ENCODE data around the gene DAB1.

Gene DAB1

DNA sequence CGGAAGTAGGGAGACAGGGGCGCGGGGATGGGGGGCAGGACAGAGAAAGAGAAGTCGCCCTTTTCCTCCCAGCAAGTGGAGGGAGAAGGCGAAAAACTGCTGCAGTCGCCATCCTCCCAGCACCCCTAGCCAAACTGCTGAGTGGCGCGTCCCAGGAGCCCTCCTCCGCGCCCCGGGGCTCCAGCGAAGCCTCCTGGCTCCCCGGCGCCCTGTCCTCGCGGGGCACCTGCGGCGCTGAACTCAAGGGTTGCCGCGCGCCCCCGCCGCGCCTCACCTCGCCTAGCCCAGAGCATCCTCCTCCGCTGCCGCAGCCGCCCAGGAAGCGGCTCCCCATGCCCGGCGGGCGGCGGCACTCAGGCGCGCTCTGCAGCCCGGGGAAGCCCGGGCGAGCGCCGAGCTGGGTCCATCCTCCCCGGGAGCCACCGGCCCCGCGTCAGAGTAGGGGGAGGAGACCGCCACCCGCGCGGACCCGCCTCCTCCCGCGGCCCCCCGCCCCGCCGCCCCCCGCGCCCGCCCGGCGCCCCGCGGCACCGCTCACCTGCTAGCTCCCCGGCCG, at the start of gene DAB1:
DAB1 (minus strand) TSS at position 405 of the 556 bp plus-strand sequence. CDS start 133,030 bp downstream, outside the sequence.
- DNase-seq = no peak

DNA sequence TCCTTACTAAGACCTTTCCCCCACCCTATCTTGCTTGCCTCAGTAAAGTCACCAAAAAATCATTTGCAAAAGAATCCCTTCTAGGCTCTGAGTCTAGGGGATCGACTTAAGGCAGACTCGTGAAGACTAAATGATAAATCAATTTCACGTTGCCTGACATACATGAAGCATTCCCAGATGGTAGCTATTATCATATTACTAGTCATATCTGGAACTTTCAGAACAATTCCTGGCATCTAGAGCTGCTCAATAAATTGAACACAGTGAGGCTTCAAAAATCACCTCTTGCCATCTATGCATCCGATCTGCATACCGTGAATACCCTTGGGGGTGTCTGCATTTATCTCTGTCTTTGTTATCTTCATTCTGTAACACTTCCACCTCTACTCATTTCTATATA, 49.6 kb upstream of the DAB1 start:
- no peak for DNase-seq

DNA sequence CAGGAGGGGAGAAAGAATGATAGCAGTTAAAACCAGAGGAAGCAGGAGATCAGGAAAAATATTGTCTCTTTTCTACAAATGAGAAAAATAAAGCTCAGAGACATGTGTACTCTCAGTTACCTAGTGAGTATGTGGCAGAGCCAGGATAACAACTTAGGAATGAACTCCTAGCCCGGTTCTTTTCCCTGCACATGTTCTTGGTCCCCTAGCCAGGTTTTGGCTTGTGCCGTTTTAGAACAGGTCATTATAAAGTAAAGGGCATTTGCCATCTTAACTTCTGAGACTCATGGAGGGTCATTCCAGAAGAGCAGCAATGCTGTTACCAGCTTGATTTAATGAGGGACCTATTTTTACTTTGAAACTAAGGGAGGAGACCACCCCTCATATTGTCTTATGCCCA, 48.1 kb upstream of the DAB1 start:
- DNase-seq = no peak

DNA sequence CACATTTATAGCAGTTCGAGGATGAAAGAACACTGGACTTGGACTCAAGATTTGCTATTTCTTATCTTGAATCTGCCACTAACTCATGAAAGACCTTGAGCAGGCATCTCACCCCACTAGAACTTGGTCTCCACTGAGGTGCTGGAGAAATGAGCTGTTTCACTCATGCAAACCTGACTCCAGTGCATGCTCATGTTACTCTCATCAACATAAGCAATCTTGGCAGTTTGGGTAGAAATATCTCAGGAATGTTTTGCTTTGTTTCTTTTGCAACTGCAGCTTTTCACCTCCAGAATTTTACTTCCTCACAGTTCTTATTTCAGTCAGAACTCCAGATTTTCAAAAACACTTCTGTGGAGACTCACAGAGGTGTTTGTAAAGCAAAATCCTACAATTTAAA, 46.2 kb upstream of the DAB1 start:
- no peak for DNase-seq

DNA sequence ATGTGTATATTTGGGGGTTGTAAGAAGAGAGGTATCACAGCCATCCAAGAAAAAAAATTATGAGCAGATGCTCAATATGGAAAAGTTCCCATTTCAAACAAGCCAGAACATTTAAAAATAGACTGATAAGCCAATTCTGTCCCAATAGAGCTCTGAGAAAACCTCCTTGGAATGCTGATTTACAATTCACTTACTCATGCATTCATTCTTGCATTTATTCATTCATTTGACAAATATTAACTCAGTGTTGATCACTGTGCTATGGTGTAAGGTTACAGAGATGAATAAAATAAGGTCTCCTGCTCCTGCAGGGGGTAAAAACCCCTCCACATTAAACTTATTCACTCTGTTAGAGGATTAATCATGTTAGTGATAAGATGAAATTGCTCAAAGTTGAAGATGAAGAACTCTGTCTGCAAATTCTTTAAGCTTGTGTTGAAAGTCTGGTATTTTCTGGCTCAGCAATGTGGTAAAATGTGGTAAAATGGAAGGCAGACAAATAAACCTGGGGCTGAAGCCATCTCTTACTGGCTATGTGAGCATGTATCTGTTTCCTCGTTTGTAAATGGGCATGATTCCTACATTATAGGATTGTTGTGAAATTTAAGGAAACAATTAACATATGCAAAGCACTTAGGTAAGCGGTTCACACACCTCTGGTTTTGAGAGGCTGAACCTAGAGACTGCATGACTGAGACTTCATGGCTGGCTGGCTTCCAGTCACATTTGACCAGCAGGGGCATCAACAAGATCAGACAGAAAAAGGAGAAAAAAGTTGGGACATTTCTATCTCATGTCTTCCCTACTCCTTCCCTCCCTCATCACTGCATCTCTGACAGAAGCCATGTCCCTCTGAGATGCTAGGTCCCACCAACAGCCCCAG, 45.0 kb upstream of the DAB1 start:
- no peak for DNase-seq

DNA sequence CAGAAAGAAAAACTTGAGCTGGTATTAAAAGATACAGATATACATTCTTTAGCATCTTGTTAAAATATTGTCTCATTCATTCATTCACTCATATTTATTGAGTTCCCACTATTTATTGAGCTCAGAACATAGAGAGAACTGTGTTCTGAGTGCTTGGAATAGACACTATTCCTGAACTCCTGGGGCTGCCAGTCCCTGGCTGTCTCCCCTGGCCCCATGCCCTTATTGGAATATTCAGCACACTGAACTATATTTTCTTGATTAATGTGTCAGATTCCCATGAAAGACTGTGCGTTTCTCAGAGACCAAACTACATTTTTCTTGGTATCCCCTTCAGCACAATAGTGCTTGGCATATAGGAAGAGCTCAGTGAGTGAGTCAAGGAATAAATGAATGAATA, 44.0 kb upstream of the DAB1 start:
- DNase-seq = no peak

DNA sequence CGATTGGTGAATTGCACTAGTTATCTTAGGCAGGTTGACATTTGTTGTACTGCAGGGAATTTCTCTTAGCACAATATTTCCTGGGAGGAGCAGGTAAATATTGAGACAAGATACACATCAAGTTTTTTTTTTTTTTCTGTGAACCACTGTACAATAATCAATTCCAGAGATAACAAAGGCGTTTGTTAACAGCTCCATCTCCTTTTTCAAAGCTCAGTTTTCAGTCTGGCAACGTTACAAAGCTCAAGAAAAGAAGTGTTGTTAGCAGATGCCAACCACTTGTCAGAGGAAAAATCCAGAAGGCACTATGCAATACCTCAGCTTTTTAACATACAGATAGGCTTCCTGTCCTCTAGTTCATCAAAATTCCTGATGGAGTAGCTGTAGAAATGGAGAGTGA, 40.9 kb upstream of the DAB1 start:
- no peak for DNase-seq

DNA sequence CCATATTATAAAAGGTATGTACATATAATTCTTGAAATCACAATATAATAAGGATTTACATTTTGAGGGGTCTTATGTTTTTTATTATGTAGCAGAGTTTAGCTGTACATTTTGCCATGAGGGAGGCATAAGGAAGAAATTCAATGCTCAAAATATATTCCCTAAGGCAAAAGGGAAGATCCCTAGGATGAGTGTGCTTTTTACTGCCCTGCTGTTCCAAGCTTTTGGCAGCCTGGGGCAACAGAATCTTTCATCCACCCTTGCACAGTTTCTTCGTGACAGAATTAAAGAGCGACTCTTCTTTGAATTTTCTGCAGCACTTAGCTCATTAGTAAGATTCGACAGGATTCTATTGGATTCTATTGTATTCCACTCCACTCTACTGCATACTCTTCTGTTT, 39.5 kb upstream of the DAB1 start:
- DNase-seq = no peak

DNA sequence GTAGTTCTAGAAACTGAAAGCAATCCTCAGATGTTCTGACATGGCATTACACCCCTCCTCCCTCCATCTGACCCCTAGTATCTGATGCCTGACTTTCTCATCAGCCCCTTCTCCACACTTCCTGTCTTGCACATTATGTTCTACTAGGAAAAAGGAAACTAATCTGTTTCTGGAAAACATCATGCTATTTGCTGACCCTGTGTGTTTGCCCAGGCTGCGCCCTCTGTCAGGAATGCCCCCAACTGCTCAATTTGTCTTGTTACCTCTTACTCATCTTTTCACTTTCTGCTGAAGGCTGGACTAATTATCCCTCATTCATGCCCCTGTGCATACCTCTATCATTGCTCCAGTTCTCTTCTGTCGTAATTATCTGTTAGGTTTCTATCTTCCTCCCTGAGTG, 37.5 kb upstream of the DAB1 start:
- DNase-seq = no peak

DNA sequence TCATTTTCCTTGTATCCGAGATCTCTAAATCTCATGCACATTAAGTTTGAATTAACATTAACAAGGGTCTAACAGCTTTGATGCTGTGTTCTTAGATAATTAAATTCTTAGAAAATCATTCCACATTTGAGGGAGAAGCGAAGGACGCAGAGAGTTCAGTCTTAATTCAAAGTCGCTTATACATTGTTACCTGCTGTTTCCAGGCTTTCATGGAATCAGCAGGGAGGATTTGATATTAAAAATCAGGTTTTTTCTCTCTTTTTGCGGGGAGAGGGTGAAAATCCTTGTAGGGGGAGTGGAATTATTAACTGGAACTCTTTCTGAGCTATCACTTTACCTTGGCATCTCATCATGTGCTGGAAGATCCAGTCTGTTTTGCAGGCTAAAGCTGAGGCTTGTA, 27.7 kb upstream of the DAB1 start:
- peak in 3 of 6 experiments; percentile 61 to 79 (median 78) for DNase-seq

DNA sequence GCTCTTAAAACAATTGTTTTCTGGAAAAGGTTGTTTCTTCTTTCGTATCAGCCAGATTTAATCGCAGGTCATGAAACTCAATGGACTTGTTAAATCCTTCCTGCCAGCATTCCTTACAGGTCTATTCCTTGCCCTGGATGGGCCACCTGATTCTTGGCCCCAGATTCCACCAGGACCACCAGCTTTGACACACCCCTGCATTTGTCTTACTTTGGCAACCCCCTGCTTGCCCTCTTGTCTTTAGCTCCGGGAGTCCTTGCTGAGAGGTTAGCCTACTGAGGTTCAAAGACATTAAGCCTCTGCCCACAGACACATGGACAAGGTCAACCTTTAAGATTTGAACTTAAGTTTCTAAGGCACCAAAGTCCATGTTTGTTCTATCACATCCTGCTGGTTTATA, 27.1 kb upstream of the DAB1 start:
- DNase-seq = no peak

DNA sequence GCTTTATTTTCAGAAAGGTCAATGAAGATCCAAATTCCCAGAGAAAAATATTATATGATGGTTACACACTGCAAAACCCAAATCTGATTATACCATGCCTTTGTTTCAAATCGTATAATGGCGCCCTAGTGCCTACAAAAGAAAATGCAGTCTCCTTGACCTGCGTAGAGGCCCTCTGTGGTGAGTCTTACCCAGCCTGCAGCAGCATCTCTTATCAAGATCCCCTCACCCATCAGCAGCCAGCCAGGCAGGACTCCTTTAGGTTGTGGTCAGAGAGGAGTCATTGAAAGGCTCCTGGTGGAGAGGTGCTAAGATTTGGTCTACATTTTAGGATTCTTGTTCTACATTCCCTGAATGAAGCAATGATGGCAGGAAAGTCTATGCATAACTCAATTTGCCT, 23.7 kb upstream of the DAB1 start:
- DNase-seq = no peak

DNA sequence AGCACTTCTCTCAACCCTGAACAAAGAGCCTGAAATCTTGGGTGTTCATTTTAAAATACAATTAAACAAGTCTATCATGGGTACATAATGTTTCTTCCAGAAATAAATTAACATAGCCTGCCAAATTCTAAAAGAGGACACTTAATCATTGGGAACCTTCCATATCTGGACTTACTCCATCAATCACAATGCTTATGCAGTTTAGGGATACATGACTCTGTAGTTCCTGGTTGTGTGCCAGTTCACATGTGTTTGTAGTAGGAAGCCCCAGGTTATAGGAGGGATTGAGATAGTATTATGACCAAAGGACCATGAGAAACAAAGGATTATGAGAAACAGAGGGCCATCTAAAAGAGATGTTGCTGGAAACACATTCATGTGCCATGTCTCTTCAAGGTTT, 19.1 kb upstream of the DAB1 start:
- no peak for DNase-seq

DNA sequence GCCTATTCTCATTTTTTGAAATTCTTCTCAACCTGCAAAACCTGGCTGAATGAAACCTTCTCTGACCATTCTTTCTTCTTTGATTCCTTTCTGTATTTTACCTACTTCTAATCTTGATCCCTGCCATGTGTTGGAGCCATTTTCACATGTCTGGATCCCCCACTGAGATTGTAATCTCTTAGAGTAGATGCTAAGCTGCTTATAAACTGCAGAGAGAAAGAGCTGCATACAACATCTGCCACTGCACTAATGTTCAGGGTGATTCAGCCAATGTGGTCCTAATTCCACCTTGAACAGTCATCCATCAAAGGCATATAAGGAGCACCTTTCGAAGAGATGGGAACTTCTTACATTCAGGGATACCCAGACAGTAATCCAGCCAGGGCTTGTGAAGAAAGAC, 16.2 kb upstream of the DAB1 start:
- DNase-seq = no peak

DNA sequence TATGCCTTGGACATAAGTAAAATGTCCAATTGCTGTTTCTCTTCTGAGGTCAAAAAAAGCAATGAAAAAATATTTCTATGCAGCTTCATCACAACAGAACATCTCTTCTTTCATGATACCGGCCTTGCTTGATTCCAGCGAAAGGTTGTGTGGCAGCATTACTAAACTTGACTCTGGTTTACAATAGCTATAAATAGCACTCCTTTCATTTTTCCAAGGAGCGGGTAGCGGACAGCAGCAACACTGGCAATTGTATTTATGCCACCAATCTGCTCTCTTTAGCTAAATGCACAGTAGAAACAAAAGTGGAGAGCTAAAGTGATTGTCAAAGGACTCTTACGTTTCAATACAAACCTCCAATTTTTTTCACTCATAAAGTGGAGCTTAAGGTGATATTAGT, 7.5 kb upstream of the DAB1 start:
- no peak for DNase-seq

DNA sequence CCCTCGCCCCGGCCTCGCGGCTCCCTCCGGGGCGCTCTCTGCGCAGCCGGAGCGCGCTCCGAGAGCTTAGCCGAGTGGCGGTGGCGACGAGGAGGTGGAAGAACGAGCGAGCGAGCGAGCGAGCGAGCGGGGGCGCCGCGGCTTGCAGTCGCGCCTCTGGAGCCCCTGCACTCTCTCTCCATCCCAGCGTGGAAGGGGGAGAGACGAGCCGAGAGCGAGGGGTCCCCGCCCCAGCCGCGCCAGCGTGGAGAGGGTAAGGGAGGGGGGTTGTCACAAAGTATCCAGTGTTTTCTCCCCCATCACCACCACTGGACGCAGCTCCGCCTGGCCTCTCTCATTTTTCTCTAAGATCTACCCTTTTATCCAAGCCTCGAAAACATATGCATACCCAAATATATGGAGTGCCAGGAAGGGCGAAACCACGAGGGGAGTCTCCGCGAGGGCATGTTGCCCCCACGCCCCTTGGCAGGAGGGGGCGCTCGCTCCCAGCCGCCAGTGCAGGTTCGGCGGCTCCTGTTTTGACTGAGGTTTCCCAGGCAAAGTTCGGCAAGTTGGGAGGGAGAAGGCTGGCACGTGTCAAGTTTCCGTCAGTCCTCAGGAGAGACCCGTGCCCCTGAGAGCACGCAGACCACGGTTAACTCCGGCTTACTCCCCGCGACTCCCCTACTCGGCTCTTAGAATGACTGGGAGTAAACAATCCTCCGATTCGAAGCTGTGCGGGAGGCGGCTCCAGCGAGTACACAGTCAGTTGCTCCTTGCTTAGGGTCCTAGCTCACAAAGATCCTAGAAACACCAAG, 569 bp upstream of the DAB1 start:
- DNase-seq = no peak

DNA sequence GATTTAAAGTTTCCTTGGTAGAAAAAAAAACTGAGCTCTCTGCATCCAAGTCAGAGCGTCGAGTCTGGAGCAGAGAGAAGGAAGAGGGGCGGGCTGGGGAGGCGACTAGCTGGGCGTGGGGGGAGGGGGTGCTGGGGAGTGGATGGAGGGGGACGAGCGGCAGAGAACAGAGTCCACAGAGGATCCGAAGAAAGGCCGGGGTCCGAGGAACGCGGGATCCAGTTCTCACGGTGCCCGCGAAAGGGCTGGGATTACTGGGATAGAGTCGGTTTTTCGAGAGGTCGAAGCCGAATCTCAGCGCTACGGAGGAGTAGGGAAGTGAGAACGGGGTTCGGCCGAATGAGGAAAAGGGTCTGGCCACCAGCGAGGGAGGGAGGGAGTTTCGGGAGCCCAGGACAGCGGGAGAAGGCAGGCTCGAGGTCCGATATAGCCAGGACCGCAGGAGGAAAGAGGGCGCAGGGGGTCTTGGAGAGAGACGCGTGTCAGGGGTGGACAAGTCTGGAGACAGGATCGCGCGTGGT, 665 bp downstream of the DAB1 start:
- DNase-seq = no peak

DNA sequence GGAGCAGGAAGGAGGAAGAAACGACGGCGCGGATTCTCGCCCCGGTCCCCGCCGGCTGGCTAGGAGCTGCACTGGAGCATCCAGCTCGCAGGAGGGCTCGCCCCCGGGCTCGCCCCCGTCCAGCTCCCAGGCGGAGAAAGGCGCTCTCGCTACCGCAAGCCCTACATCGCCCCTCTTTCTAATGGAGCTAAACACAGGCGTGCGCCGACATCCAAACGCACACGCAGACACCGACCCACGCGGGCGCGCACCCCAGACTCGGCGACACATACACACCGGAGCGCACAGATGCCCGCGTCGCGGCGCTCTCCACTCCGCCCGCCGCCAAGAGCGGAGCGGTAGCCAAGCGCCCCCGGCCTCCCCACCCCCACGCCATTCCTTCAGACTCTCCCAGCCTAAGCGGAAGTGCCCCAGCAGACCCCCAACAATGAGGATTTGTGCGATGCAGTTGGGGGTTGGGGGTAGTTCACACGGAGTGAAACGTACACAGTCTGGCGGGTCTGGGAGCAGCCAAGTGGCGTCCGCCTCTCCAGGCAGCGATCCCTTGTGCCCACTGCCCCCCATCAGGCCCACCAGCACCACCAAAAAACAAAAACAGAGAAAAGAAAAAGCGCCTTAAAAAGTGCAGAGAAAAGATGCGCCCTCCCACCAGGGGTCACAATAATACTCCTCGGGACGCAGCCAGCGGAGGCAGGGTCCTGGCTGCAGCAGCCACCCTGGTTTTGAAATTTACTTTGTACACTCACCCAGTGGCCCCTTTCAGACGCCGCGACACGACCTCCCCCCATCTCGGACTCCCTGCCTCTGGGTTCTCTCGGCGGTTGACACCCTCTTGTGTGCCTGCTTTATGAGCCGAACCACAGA, 1.4 kb downstream of the DAB1 start:
- DNase-seq = no peak

DNA sequence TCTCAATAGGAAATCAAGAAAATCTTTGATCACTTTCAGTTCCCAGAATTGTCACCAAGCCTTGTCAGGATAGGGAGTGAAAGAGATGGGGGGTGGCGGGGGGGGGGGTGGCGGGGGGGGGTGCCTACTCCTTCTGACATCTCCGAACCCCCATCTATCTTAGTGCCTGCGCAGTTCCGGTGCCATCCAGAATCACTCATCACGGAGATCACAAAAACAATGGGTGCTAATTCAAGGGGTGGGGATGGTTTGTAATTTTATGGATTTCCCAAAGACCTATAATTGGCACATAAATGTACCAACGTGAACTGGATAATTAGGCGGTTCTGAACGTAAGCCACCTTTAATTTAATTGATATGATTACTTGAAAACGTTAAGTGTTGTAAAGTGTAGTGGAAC, 2.1 kb downstream of the DAB1 start:
- no peak for DNase-seq

DNA sequence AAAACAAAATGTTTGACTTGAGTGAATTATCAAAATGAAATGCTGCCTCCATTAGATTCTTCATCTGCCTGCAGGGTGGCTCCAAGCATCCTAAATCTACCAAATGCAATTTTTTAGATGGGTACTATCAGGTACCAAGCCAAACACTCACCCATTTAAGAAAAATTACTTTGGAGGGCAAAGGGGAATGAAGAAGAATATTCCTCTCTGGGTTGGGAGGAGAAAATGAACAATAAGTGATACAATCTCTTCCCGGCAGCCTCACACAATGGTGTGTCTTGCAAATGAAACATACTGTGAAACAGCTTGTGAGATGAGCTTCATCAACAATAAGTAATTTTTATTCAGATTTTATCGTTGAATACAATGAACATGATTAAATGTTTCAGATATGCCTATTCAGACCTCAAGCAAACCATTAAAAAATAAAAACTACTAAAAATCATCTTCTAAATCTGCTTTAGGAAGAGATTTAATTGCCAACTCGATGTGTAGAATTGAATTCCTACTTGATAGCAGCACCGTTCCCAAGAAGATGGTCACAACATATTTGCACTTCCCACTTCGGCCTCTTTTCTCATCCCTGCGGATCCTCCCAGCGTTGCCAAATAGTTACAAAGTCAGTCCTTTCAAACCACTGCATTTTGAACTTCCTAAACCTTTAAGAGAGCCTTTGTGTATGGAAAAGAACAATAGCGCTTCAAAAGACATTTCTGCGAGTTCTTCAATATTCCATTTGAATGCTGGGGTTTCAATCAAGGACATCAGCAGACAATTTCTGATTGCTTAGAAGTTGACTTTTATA, 2.7 kb downstream of the DAB1 start:
- DNase-seq = no peak

DNA sequence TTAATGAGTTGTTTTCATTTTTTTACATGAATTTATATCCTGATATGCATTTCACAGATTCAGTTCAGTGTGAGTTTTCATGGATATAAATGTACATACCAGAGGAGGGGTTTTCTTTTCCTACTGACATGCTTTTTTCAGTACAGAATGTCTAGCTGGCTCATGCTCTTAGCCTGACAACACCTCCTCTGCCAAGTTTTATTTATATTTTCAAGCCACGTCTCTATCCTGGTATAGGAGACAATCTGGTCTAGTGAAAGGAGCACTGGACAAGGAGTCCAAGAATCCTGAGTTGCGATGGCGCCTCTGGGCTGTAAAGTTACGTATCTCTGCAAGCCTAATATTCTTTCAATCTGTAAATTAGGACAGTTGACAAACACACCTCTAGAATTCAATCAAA, 4.9 kb downstream of the DAB1 start:
- no peak for DNase-seq

DNA sequence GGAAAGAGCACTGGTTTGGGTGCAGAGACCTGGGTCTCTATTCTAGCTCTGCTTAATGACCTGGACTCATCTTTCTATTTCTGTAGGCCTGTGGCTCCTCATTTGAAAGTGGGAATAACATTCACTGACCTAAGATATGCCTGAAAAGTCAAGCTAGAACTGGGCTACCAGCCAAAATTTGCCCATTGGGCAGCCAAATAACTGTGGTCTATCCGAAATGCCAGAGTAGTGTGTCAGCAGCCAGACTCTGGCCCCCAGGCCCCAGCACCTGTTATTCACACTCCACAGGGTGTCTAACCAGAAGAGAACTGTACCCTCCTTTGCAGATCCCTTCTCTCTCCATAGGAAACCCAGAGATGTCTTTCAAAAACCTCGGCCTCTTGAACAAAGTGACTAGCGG, 12.6 kb downstream of the DAB1 start:
- DNase-seq = no peak
